Sigmoid colon (tissue), 4 donors: Measurements from ENCODE around the gene ARRB1.

Experiments
- CTCF ChIP-seq, 4 experiments: fragments of 450-650 bp in 3 of 4; fragments of 200-600 bp in 1 of 4; IDR thresholded peaks; one replicate each; pipeline ENCODE4 v1.5.1; 2016 to 2019; ENCODE audit warnings: antibody characterized with exemption in 4 of 4, mild to moderate bottlenecking in 3 of 4, moderate library complexity in 2 of 4
- POLR2A ChIP-seq, 2 donors: fragments of 450-650 bp; IDR thresholded peaks; one replicate each; pipeline ENCODE4 v1.6.1; 2016; ENCODE audit warnings: antibody characterized with exemption in 2 of 2, mild to moderate bottlenecking in 2 of 2, moderate library complexity in 2 of 2
- POLR2AphosphoS5 ChIP-seq, 4 donors: sonication (generic); formaldehyde crosslinking; IDR thresholded peaks; one replicate each; pipeline ENCODE4 v1.6.1; 2017; ENCODE audit warnings: antibody characterized with exemption in 4 of 4

- TF ChIP-seq POLR2A (IDR thresholded peaks at IDR 0.05) (no peak), POLR2AphosphoS5 (IDR thresholded peaks at IDR 0.05) (no peak), CTCF (IDR thresholded peaks at IDR 0.05) (no peak)
Observed at GRCh38 chr11:75240311-75241035, 111.0 kb downstream of the ARRB1 start, which contains the start of gene TPBGL.
